NB4 (cell line): ENCODE data around the gene EID2.

Experiments used
- DNase-seq: peaks from one replicate; pipeline ENCODE4 v3.0.0; 2010; ENCODE audit warnings: low read depth
- H3K4me3 ChIP-seq: one replicate; pipeline ENCODE4 v1.5.1; 2011; ENCODE audit warnings: mild to moderate bottlenecking, low read depth, low read length, moderate library complexity
- MYC ChIP-seq: IDR thresholded peaks from 2 replicates; pipeline ENCODE4 v1.6.1; 2011; ENCODE audit warnings: low read depth, low read length
- POLR2A ChIP-seq: IDR thresholded peaks from 2 replicates; pipeline ENCODE4 v1.6.1; 2011; ENCODE audit warnings: mild to moderate bottlenecking; ENCODE audit not compliant: insufficient read length; ENCODE audit errors: extremely low read depth
- TF ChIP-seq, protein P1 (sequence below): IDR thresholded peaks from 2 replicates; pipeline ENCODE4 v1.6.1; 2011; ENCODE audit warnings: low read depth, low read length
- TF ChIP-seq, protein P2 (sequence below): IDR thresholded peaks from one replicate; pipeline ENCODE4 v1.5.1; 2012; ENCODE audit warnings: low read depth, low read length

The EID2 gene

DNA sequence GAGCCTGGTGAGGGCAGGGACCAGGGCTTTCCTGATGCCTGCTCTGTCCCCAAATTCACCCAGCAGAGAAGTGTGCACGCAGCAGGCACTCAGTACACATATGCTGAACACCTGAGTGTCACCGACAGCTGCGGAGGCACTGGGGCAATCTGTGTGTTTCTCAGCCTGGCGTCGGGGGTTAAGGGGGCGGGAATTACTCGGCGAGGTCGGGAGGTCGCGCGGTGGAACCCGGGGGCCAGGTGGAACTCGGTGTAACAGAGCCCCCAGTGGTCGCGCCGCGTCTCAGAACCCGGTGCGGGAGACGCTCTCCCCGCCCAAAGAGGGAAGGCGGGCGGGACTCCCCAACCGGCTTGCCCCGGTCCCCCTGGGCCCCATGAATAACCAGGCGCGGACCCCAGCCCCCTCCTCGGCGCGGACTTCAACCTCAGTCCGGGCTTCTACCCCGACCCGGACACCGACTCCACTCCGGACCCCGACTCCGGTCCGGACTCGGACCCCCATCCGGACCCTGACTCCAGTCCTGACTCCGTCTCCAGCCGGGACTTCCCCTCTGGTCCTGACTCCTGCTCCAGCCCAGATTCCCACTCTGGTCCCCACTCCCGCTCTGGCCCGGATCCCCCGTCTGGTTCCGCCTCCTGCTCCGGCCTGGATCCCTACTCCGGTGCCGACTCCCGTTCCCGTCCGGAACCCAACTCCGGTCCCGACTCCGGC, 25.0 kb downstream of the EID2 start, which contains the start of gene SELENOV:
Gene SELENOV (plus strand): TSS at position 300 of the 711 bp plus-strand sequence. CDS start 74 bp downstream, at position 374.
- DNase-seq, result no peak
- no peak within 1 kb of the TSS for H3K4me3 ChIP-seq
- TF ChIP-seq, protein P1, sequence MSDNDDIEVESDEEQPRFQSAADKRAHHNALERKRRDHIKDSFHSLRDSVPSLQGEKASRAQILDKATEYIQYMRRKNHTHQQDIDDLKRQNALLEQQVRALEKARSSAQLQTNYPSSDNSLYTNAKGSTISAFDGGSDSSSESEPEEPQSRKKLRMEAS, result no peak
- TF ChIP-seq, protein P2, sequence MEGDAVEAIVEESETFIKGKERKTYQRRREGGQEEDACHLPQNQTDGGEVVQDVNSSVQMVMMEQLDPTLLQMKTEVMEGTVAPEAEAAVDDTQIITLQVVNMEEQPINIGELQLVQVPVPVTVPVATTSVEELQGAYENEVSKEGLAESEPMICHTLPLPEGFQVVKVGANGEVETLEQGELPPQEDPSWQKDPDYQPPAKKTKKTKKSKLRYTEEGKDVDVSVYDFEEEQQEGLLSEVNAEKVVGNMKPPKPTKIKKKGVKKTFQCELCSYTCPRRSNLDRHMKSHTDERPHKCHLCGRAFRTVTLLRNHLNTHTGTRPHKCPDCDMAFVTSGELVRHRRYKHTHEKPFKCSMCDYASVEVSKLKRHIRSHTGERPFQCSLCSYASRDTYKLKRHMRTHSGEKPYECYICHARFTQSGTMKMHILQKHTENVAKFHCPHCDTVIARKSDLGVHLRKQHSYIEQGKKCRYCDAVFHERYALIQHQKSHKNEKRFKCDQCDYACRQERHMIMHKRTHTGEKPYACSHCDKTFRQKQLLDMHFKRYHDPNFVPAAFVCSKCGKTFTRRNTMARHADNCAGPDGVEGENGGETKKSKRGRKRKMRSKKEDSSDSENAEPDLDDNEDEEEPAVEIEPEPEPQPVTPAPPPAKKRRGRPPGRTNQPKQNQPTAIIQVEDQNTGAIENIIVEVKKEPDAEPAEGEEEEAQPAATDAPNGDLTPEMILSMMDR, result no peak
- TF ChIP-seq MYC (no peak), POLR2A (no peak)

DNA sequence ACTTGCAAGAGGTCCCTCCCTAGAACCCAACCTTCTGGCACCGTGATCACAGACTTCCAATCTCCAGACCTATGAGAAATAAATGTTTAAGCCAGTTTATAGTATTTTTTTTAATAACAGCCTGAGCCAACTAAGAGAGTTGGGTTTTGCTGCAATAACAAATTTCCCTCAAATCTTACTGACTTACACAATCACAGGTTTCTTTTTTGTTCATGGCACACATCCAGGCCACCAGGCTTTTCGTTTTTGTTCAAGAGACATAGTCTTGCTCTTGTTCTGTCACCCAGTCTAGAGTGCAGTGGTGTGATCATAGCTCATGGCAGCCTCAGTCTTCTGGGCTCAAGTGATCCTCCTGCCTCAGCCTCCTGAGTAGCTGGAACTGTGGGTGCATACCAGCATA, 27.0 kb downstream of the EID2 start:
- TF ChIP-seq POLR2A (no peak), MYC (no peak)
- TF ChIP-seq, protein P1, result no peak
- TF ChIP-seq, protein P2, result no peak
- H3K4me3 ChIP-seq, result no peak overlapping the region
- no peak for DNase-seq

- DNase-seq, result no peak
- no peak overlapping the region for H3K4me3 ChIP-seq
- TF ChIP-seq POLR2A (no peak), MYC (no peak)
- TF ChIP-seq, protein P2, result no peak
- TF ChIP-seq, protein P1, result no peak
Observed at GRCh38 chr19:39509233-39509632, 30.7 kb downstream of the EID2 start.

DNA sequence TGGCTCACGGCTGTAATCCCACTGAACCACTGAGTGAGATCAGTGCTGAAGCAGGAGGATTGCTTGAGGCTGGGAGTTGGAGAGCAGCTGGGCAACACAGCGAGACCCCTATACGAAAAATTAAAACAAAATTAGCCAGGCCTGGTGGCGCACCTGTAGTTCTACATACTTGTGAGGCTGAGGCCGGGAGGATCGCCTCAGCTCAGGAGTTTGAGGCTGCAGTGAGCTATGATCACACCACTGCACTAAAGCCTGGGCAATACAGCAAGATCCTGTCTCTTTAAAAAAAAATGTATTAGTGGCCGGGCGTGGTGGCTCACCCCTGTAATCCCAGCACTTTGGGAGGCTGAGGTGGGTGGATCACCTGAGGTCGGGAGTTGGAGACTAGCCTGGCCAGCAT, 31.3 kb downstream of the EID2 start:
- TF ChIP-seq MYC (no peak), POLR2A (no peak)
- TF ChIP-seq, protein P2, result no peak
- TF ChIP-seq, protein P1, result no peak
- DNase-seq, result no peak
- no peak overlapping the region for H3K4me3 ChIP-seq

DNA sequence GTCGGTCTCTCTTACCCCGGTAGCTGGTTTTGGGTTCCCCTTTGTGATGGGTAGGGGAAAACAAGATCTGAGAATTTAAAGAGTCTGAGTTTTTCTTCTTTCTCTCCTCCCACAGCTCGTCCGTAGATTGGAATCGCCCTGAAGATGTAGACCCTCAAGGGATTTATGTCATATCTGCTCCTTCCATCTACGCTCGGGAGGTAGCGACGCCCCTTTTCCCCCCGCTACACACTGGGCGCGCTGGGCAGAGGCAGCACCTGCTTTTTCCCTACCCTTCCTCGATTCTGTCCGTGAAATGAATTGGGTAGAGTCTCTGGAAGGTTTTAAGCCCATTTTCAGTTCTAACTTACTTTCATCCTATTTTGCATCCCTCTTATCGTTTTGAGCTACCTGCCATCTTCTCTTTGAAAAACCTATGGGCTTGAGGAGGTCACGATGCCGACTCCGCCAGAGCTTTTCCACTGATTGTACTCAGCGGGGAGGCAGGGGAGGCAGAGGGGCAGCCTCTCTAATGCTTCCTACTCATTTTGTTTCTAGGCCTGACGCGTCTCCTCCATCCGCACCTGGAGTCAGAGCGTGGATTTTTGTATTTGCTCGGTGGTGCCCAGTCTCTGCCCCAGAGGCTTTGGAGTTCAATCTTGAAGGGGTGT, 32.1 kb downstream of the EID2 start:
- no peak for DNase-seq
- no peak for TF ChIP-seq MYC
- TF ChIP-seq, protein P2, result no peak
- no peak for TF ChIP-seq POLR2A
- TF ChIP-seq, protein P1, result no peak
- no peak overlapping the region for H3K4me3 ChIP-seq
